Parathyroid adenoma (tissue), 2 donors: ENCODE measurements around the gene CLECL1.

ENCODE experiments used
- H2AFZ ChIP-seq: fragments of 300-600 bp; sonication (generic); one replicate; pipeline ENCODE4 v1.7.0; 2017; ENCODE audit warnings: antibody characterized with exemption, mild to moderate bottlenecking
- H3K27ac ChIP-seq: fragments of 300-600 bp; sonication (generic); one replicate; pipeline ENCODE4 v1.7.0; 2017
- H3K27me3 ChIP-seq: fragments of 300-600 bp; sonication (generic); one replicate; pipeline ENCODE4 v1.7.0; 2017; ENCODE audit warnings: low read length; ENCODE audit not compliant: control insufficient read depth, insufficient read depth
- H3K36me3 ChIP-seq: fragments of 300-600 bp; sonication (generic); one replicate; pipeline ENCODE4 v1.7.0; 2017; ENCODE audit warnings: low read length; ENCODE audit not compliant: control insufficient read depth, insufficient read depth
- H3K4me1 ChIP-seq: fragments of 300-600 bp; sonication (generic); one replicate; pipeline ENCODE4 v1.7.0; 2017; ENCODE audit warnings: control low read depth
- H3K4me2 ChIP-seq: fragments of 300-600 bp; sonication (generic); one replicate; pipeline ENCODE4 v1.7.0; 2017; ENCODE audit warnings: low read length
- H3K4me3 ChIP-seq: fragments of 300-600 bp; sonication (generic); one replicate; pipeline ENCODE4 v1.7.0; 2017; ENCODE audit warnings: low read depth, low read length
- H3K79me2 ChIP-seq: fragments of 300-600 bp; sonication (generic); one replicate; pipeline ENCODE4 v1.7.0; 2017; ENCODE audit warnings: control low read depth
- H3K9ac ChIP-seq: fragments of 300-600 bp; sonication (generic); one replicate; pipeline ENCODE4 v1.7.0; 2017; ENCODE audit warnings: mild to moderate bottlenecking
- H3K9me3 ChIP-seq: fragments of 300-600 bp; sonication (generic); one replicate; pipeline ENCODE4 v1.7.0; 2017; ENCODE audit warnings: low read length; ENCODE audit not compliant: control insufficient read depth
- CTCF ChIP-seq: fragments of 300-600 bp; sonication (generic); IDR thresholded peaks from one replicate; pipeline ENCODE4 v1.7.0; 2017; ENCODE audit warnings: antibody characterized with exemption, mild to moderate bottlenecking
- donor health status: primary hyperparathyroidism.

Gene CLECL1

GRCh38 chr12:9732921-9733461, at the start of gene CLECL1:
TSS of gene CLECL1 (minus strand) at chr12:9733097.
- Histone ChIP-seq H3K9ac (no peak within 1 kb of the TSS), H2AFZ (no peak within 1 kb of the TSS), H3K36me3 (no peaks in the 10 kb centered on the region), H3K27ac (no peak within 1 kb of the TSS), H3K79me2 (no peaks in the 10 kb centered on the region), H3K4me3 (no peak within 1 kb of the TSS), H3K27me3 (no peaks in the 10 kb centered on the region), H3K4me1 (no peaks in the 10 kb centered on the region), H3K4me2 (no peak within 1 kb of the TSS), H3K9me3 (no peaks in the 10 kb centered on the region)
- no peak for TF ChIP-seq CTCF

GRCh38 chr12:9781360-9781759, 48.5 kb upstream of the CLECL1 start:
- no peaks in the 10 kb centered on the region for H3K36me3 ChIP-seq
- no peak overlapping the region for H3K4me2 ChIP-seq
- no peaks in the 10 kb centered on the region for H3K9me3 ChIP-seq
- TF ChIP-seq CTCF: no peak
- H3K4me1 ChIP-seq: no peaks in the 10 kb centered on the region
- no peak overlapping the region for H3K9ac ChIP-seq
- H3K27me3 ChIP-seq: no peaks in the 10 kb centered on the region
- H3K4me3 ChIP-seq: no peak overlapping the region
- H3K27ac ChIP-seq: no peak overlapping the region
- no peak overlapping the region for H2AFZ ChIP-seq
- H3K79me2 ChIP-seq: no peaks in the 10 kb centered on the region

- Histone ChIP-seq H3K9ac (no peak overlapping the region), H3K4me3 (no peak overlapping the region), H3K27ac (no peak overlapping the region), H3K79me2 (no peaks in the 10 kb centered on the region), H3K9me3 (no peaks in the 10 kb centered on the region), H3K4me2 (no peak overlapping the region), H3K4me1 (no peaks in the 10 kb centered on the region), H3K36me3 (no peaks in the 10 kb centered on the region), H3K27me3 (no peaks in the 10 kb centered on the region), H2AFZ (no peak overlapping the region)
- TF ChIP-seq CTCF: no peak
Measured at GRCh38 chr12:9779209-9779608, 46.3 kb upstream of the CLECL1 start.

- H3K9ac ChIP-seq: no peak overlapping the region
- no peak overlapping the region for H3K4me2 ChIP-seq
- H3K36me3 ChIP-seq: no peaks in the 10 kb centered on the region
- H3K4me3 ChIP-seq: no peak overlapping the region
- H2AFZ ChIP-seq: no peak overlapping the region
- H3K79me2 ChIP-seq: no peaks in the 10 kb centered on the region
- no peaks in the 10 kb centered on the region for H3K9me3 ChIP-seq
- no peak for TF ChIP-seq CTCF
- H3K4me1 ChIP-seq: no peaks in the 10 kb centered on the region
- H3K27me3 ChIP-seq: no peaks in the 10 kb centered on the region
- H3K27ac ChIP-seq: no peak overlapping the region
Measured at GRCh38 chr12:9776781-9777180, 43.9 kb upstream of the CLECL1 start.

GRCh38 chr12:9773216-9773877, 40.5 kb upstream of the CLECL1 start:
- Histone ChIP-seq H3K27ac (no peak overlapping the region), H3K27me3 (no peaks in the 10 kb centered on the region), H3K9ac (no peak overlapping the region), H3K4me3 (no peak overlapping the region), H3K9me3 (no peaks in the 10 kb centered on the region), H3K4me1 (no peaks in the 10 kb centered on the region), H3K79me2 (no peaks in the 10 kb centered on the region), H3K4me2 (no peak overlapping the region), H2AFZ (no peak overlapping the region), H3K36me3 (no peaks in the 10 kb centered on the region)
- TF ChIP-seq CTCF: no peak
